ENCODE measurements around the gene HTRA3. TPM values are rescaled to one million over a fixed set of nuclear protein-coding genes. Genes with fewer than 3 reads are reported as not detected.

The HTRA3 gene
- total RNA-seq, 2 experiments from 2014 or later, result not detected

DNA sequence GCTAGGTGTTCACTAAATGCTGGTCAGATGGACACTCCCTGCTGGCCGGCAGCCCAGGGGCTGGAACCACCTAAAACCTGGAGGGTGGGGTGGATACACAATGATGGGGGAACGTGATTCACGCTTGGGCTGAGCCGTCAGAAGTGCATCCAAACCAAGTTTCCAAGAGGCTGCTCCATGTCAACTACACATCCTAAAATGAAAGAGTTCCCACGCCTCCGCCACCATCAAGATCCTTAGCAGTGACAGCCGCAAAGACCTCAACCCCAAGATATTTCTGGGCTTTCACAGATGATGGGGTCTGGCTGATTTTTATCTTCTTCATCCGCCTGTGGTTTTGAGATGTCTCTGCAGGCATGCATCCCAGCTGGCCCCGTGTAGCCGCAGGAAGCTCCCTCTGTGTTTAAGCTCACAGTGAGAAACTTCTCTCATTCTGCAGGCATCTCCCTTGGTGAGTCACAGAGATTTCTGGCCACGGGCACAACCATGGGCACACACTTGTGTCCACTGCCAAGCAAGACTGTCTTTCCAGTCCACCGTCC is 84.4 kb downstream of the HTRA3 start:
- DNase-seq, result peak in 1 of 14 experiments; percentile 14
- intact Hi-C loops (cut with DNase I, micrococcal nuclease), result no loop called here
- Mint-ChIP-seq H3K36me3 (ENCODE audit: low read depth) (no peaks in the 10 kb centered on the region), H3K4me1 (ENCODE audit: low read depth) (no peaks in the 10 kb centered on the region), H3K9me3 (no peaks in the 10 kb centered on the region), H3K27ac (no peak overlapping the region), H3K4me3 (no peak overlapping the region), H3K27me3 (no peaks in the 10 kb centered on the region)
- Histone ChIP-seq H3K27me3 (ENCODE audit: control insufficient read depth in 1 of 2, insufficient read depth in 2 of 2, low read length in 2 of 2) (peaks cover 0 to 6% of the 10 kb centered on the region in 2 experiments), H3K27ac (ENCODE audit: low read depth in 1 of 2, low read length in 2 of 2) (no peak overlapping the region), H3K9me3 (ENCODE audit: control insufficient read depth in 1 of 2, insufficient read depth in 1 of 2, low read length in 2 of 2) (peaks cover 0 to 6% of the 10 kb centered on the region in 2 experiments), H3K36me3 (ENCODE audit: insufficient read depth, low read length) (no peaks in the 10 kb centered on the region), H3K4me3 (ENCODE audit: low read length) (no peak overlapping the region), H3K4me1 (ENCODE audit: insufficient read depth, low read length) (no peaks in the 10 kb centered on the region)
- TF ChIP-seq, protein P1, sequence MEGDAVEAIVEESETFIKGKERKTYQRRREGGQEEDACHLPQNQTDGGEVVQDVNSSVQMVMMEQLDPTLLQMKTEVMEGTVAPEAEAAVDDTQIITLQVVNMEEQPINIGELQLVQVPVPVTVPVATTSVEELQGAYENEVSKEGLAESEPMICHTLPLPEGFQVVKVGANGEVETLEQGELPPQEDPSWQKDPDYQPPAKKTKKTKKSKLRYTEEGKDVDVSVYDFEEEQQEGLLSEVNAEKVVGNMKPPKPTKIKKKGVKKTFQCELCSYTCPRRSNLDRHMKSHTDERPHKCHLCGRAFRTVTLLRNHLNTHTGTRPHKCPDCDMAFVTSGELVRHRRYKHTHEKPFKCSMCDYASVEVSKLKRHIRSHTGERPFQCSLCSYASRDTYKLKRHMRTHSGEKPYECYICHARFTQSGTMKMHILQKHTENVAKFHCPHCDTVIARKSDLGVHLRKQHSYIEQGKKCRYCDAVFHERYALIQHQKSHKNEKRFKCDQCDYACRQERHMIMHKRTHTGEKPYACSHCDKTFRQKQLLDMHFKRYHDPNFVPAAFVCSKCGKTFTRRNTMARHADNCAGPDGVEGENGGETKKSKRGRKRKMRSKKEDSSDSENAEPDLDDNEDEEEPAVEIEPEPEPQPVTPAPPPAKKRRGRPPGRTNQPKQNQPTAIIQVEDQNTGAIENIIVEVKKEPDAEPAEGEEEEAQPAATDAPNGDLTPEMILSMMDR (IDR thresholded peaks at IDR 0.05), result no peak
- no peak for ATAC-seq (ENCODE audit: poor library complexity)
- ChIA-PET POLR2A (no interaction called here), CTCF (no interaction called here)

DNA sequence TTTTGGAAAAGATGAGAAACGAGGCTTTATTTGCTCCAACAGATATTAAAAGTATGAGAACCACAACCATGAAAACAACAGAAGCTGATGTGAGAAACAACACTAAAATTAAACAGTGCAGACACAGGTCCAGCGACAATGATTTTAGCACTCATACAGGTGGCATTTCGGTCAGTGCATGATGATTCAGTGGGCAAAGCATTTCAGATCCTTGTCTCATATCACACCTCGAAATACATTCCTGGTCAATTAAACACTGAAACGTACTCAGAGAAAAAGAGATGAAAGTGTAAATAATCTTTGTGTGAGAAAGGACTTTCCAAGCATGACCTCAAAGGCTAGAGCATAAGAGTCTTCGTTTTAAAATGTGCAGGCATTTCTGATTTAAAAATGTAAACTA is 85.8 kb downstream of the HTRA3 start:
- Mint-ChIP-seq H3K27ac (no peak overlapping the region), H3K36me3 (ENCODE audit: low read depth) (no peaks in the 10 kb centered on the region)

DNA sequence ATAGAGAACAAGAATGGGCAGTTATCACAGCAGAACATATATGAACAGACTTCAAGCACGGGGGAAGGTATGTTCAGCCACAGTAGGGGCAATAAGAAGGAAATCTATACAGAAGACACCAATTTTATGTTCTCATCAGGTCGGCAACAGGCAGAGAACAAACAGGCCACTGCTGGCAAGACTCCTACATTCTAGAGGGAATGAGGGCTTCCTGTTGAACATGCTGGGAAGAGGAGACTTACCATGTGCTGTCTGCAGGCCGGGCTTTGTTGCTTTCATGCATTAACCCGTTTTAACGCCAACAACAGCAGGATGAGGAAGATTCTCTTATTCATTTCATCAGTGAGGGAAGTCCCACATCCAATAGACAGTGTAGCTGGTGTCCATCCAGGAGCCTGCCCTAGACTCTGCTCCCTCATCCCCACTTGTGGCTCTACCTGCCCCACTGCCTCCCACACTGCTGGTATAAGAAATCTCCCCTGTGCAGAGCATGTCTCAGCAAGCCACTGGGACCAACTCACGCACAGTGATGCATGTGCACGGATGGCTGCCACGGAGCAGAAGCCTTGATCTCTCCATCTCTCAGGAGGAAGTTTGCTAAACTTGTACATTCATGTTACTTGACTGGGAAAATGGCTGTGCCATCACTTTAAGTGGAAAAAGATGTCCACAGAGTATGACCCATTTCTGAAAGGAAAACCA is 86.5 kb downstream of the HTRA3 start:
- Mint-ChIP-seq H3K36me3 (ENCODE audit: low read depth) (no peaks in the 10 kb centered on the region), H3K27ac (no peak overlapping the region), H3K4me1 (ENCODE audit: low read depth) (no peaks in the 10 kb centered on the region), H3K9me3 (no peaks in the 10 kb centered on the region), H3K4me3 (no peak overlapping the region), H3K27me3 (no peaks in the 10 kb centered on the region)
- H3K36me3 ChIP-seq (ENCODE audit: insufficient read depth, low read length), result no peaks in the 10 kb centered on the region
- ATAC-seq (ENCODE audit: poor library complexity) (no peak), DNase-seq (peak in 1 of 14 experiments; percentile 20)
- POLR2A ChIA-PET, result no interaction called here
- CTCF ChIA-PET, result no interaction called here
- no peak overlapping the region for H3K27ac ChIP-seq (ENCODE audit: low read depth in 1 of 2, low read length in 2 of 2)
- intact Hi-C loops (cut with DNase I, micrococcal nuclease), result no loop called here
- H3K9me3 ChIP-seq (ENCODE audit: control insufficient read depth in 1 of 2, insufficient read depth in 1 of 2, low read length in 2 of 2), result peaks cover 0 to 8% of the 10 kb centered on the region in 2 experiments
- H3K4me3 ChIP-seq (ENCODE audit: low read length), result no peak overlapping the region
- H3K27me3 ChIP-seq (ENCODE audit: control insufficient read depth in 1 of 2, insufficient read depth in 2 of 2, low read length in 2 of 2), result peaks cover 0 to 6% of the 10 kb centered on the region in 2 experiments
- H3K4me1 ChIP-seq (ENCODE audit: insufficient read depth, low read length), result no peaks in the 10 kb centered on the region
- TF ChIP-seq, protein P1 (IDR thresholded peaks at IDR 0.05), result no peak

More for the DNA sequence above, 85.8 kb downstream of the HTRA3 start:
- intact Hi-C loops (cut with DNase I, micrococcal nuclease), result no loop called here
- Histone ChIP-seq H3K27me3 (ENCODE audit: control insufficient read depth in 1 of 2, insufficient read depth in 2 of 2, low read length in 2 of 2) (peaks cover 0 to 6% of the 10 kb centered on the region in 2 experiments), H3K27ac (ENCODE audit: low read depth in 1 of 2, low read length in 2 of 2) (no peak overlapping the region), H3K4me1 (ENCODE audit: insufficient read depth, low read length) (no peaks in the 10 kb centered on the region), H3K9me3 (ENCODE audit: control insufficient read depth in 1 of 2, insufficient read depth in 1 of 2, low read length in 2 of 2) (peaks cover 0 to 6% of the 10 kb centered on the region in 2 experiments), H3K4me3 (ENCODE audit: low read length) (no peak overlapping the region), H3K36me3 (ENCODE audit: insufficient read depth, low read length) (no peaks in the 10 kb centered on the region)
- no peak for DNase-seq
- no peak for ATAC-seq (ENCODE audit: poor library complexity)
- Mint-ChIP-seq H3K27me3 (no peaks in the 10 kb centered on the region), H3K4me3 (no peak overlapping the region), H3K4me1 (ENCODE audit: low read depth) (no peaks in the 10 kb centered on the region), H3K9me3 (no peaks in the 10 kb centered on the region)
- TF ChIP-seq, protein P1 (IDR thresholded peaks at IDR 0.05), result no peak
- ChIA-PET CTCF (no interaction called here), POLR2A (no interaction called here)

Other genes starting within 250 kb of the HTRA3 start
- gene ABLIM2, start 110.9 kb upstream of the HTRA3 start, total RNA-seq, result 1 to 10 TPM; 2.5 to 2.7 TPM
- 100 to 1,000 TPM; 119 to 127 TPM for gene SH3TC1, start 70.5 kb upstream of the HTRA3 start, total RNA-seq
- 1 to 10 TPM; 4.9 to 6.1 TPM for gene ACOX3, start 171.0 kb downstream of the HTRA3 start, total RNA-seq
- 10 to 100 TPM; 25.6 to 29.2 TPM for gene TRMT44, start 171.0 kb downstream of the HTRA3 start, total RNA-seq